Measurements from ENCODE around the gene CLBA1.

CLBA1 gene

GRCh38 chr14:105006831-105007592 lies 21.4 kb downstream of the CLBA1 start:
- no peak for DNase-seq (ENCODE audit: extremely low read depth, low read depth)
- no peak for TF ChIP-seq CTCF (IDR thresholded peaks at IDR 0.05; ENCODE audit: low read depth, low read length)

GRCh38 chr14:105007593-105008264 lies 22.1 kb downstream of the CLBA1 start:
- TF ChIP-seq CTCF (IDR thresholded peaks at IDR 0.05; ENCODE audit: low read depth, low read length) = no peak
- DNase-seq (ENCODE audit: extremely low read depth, low read depth) = no peak

DNA sequence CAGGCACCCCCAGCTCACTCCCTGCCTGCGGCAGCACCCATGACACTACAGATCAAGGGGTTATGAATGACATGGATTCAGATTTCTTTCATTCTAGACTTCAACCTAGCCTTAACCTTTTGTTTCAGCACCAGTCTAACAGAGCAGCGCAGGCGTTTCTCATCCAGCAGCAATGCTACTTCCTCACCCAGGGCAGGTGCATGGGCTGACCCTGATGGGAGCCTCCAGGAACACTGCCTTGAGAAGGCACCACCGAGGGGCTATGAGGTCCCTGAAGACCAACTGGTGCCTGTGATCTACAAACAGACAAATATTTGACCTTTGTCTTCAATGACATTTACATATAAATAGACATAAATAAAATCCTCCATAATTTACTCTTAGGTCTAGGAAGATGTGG lies 24.5 kb downstream of the CLBA1 start:
- no peak for TF ChIP-seq CTCF (IDR thresholded peaks at IDR 0.05; ENCODE audit: low read depth, low read length)
- no peak for DNase-seq (ENCODE audit: extremely low read depth, low read depth)

DNA sequence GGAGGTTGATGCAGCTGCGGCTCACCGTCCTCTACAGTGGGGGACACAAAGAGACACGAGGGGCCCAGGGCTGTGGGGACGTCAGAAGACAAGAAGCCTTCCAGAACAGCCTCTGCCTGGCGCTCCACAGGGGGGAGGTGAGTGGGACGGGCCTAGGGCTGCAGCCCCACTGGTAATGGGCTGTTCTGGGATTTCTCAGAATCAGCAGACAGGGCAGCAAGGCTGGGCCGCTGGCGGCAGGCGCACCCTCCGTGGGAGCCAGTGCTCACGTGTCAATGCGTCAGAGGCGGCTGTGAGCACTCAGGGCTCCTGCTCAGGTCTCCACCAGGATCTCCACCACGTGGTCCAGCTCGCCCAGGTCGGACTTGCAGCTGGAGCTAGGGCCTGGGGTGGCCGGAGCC lies 25.3 kb downstream of the CLBA1 start:
- no peak for DNase-seq (ENCODE audit: extremely low read depth, low read depth)
- TF ChIP-seq CTCF (IDR thresholded peaks at IDR 0.05; ENCODE audit: low read depth, low read length) = no peak

DNA sequence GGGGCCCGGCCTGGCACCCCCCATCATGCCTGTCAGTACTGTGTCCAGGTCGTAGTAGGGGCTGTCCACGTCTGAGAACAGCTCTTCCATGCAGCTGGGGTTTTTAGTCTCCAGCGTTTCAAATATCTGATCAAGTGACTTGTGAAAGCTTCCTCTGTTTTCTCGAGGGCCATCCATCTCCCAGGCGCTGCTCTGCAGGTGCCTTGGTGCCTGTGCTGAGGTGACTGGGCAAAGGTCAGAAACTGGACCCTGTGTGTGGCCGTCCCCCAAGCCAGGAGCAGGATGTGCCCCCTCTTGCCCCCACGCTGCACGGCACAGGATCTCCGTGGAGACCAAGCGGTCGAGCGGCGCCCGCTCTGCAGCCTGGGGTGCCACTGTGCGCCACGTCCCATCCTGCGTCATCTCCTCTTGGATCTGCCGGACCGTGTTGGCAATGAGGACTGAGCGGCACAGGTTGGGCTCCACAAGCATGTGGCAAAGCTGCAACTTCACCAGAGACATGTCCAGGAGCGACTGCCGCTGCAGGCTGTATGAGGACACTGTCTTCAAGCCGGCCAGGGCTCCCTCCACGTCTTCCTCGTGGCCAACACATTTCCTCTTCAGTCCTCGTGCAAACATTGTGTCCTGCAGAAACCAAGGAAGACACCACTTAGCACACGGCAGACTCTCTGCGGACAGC lies 25.9 kb downstream of the CLBA1 start:
- DNase-seq (ENCODE audit: extremely low read depth, low read depth) = no peak
- no peak for TF ChIP-seq CTCF (IDR thresholded peaks at IDR 0.05; ENCODE audit: low read depth, low read length)

DNA sequence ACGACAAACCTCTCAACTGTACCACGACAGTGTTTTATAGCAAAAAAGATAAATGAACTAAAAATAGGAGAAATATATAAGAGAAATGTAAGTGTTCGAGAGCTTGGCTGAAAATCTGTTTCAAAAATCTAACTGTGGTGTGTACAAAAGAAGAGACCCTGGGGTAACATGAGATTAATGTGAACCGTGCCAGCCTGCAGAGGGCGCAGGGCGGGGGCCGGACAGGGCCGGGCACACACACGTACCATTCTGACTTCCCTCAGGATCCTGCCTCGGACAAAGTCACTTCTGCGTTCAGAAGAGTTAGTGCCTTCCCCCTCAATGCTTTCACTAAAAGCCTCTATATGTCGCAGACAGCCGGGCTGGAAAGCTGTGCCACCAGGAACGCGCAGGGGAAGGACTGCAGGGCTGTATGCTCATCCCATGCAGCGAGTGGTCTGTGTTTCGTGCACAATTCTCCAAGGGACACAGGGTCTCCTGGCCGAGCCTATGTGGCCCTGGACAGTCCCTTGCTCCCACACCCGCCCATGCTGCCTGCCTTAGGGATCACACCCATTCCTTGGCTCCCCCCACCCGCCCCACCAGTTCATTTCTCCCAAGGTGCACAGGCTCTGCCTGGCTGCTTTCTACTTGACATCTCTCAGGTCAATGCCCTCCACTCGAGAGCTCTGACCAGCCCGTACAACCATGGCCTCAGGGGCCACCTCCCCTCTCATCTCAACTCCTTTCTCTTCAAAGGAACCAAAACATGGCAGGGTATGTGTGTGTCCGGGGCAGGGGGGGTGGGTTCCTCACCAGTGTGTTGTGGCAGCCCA lies 26.8 kb downstream of the CLBA1 start:
- TF ChIP-seq CTCF (IDR thresholded peaks at IDR 0.05; ENCODE audit: low read depth, low read length) = peak; percentile 7

More for the DNA sequence above, 26.8 kb downstream of the CLBA1 start:
- DNase-seq (ENCODE audit: extremely low read depth, low read depth) = no peak

All from AG09319 (cell line).